Left ventricle myocardium inferior (tissue), 1 donor: Measurements from ENCODE around the gene CDK5RAP1. TPM values are rescaled to one million over a fixed set of nuclear protein-coding genes. Genes with fewer than 3 reads are reported as not detected.

Experiments
- DNase-seq: peaks from one replicate; pipeline ENCODE4 v3.0.0-alpha.2; 2020
- H3K27ac ChIP-seq: fragments of 200-600 bp; replicated peaks from 2 replicates; pipeline ENCODE4 v1.8.0; 2021
- H3K27me3 ChIP-seq: fragments of 200-600 bp; 2 replicates; pipeline ENCODE4 v1.8.0; 2021; ENCODE audit warnings: low read depth
- H3K36me3 ChIP-seq: fragments of 200-600 bp; 2 replicates; pipeline ENCODE4 v1.8.0; 2021
- H3K4me1 ChIP-seq: fragments of 200-600 bp; 2 replicates; pipeline ENCODE4 v1.8.0; 2021
- H3K4me3 ChIP-seq: fragments of 200-600 bp; 2 replicates; pipeline ENCODE4 v1.8.0; 2021; ENCODE audit warnings: mild to moderate bottlenecking, moderate library complexity
- H3K9me3 ChIP-seq: fragments of 200-600 bp; replicated peaks from 2 replicates; pipeline ENCODE4 v1.8.0; 2021
- CTCF ChIP-seq: fragments of 200-600 bp; IDR thresholded peaks from 2 replicates; pipeline ENCODE4 v1.8.0; 2021; ENCODE audit warnings: antibody characterized with exemption, mild to moderate bottlenecking, borderline replicate concordance
- intact Hi-C: fragments of 100-400 bp; cut with micrococcal nuclease; formaldehyde crosslinking; loops from one replicate; pipeline ENCODE4 v1.11.0; 2022
- total RNA-seq: library from RNA; stranded (reverse); fragmentation: NEBNext Ultra II Directional; extraction: Animal tissue kit (Norgen Biotek cat#: 25700); gene quantifications from one replicate; pipeline ENCODE4 v1.2.1, GENCODE V29; 2021
- donor health status: DM: no; HTN: yes; CAD: no; lungs with severe emphysema.

The CDK5RAP1 gene
- total RNA-seq, 1 donor from 2014 or later = 19.9 TPM

- no peak for DNase-seq
- intact Hi-C loops = no loop called here
- Histone ChIP-seq H3K9me3 (no peaks in the 10 kb centered on the region), H3K4me1 (no peaks in the 10 kb centered on the region), H3K36me3 (no peaks in the 10 kb centered on the region), H3K27ac (no peak overlapping the region), H3K4me3 (no peak overlapping the region), H3K27me3 (peaks cover 97% of the 10 kb centered on the region)
- TF ChIP-seq CTCF = no peak
Observed at GRCh38 chr20:33322456-33322855, 78.9 kb downstream of the CDK5RAP1 start.

GRCh38 chr20:33320006-33320405, 81.3 kb downstream of the CDK5RAP1 start:
- DNase-seq = no peak
- H3K27ac ChIP-seq = no peak overlapping the region
- peaks cover 95% of the 10 kb centered on the region for H3K27me3 ChIP-seq
- no peak for TF ChIP-seq CTCF
- no peaks in the 10 kb centered on the region for H3K4me1 ChIP-seq
- no peaks in the 10 kb centered on the region for H3K9me3 ChIP-seq
- no peak overlapping the region for H3K4me3 ChIP-seq
- no peaks in the 10 kb centered on the region for H3K36me3 ChIP-seq
- intact Hi-C loops = no loop called here

GRCh38 chr20:33318096-33318429, 83.3 kb downstream of the CDK5RAP1 start:
- H3K27ac ChIP-seq = no peak overlapping the region
- TF ChIP-seq CTCF = no peak
- DNase-seq = no peak
- intact Hi-C loops = no loop called here
- peaks cover 92% of the 10 kb centered on the region for H3K27me3 ChIP-seq
- H3K4me3 ChIP-seq = no peak overlapping the region
- no peaks in the 10 kb centered on the region for H3K4me1 ChIP-seq
- no peaks in the 10 kb centered on the region for H3K9me3 ChIP-seq
- no peaks in the 10 kb centered on the region for H3K36me3 ChIP-seq

GRCh38 chr20:33317424-33318095, 83.8 kb downstream of the CDK5RAP1 start:
- Histone ChIP-seq H3K36me3 (no peaks in the 10 kb centered on the region), H3K4me1 (no peaks in the 10 kb centered on the region), H3K9me3 (no peaks in the 10 kb centered on the region), H3K4me3 (no peak overlapping the region), H3K27me3 (peaks cover 89% of the 10 kb centered on the region), H3K27ac (no peak overlapping the region)
- intact Hi-C loops = no loop called here
- no peak for DNase-seq
- TF ChIP-seq CTCF = no peak

GRCh38 chr20:33316958-33317357, 84.4 kb downstream of the CDK5RAP1 start:
- H3K4me3 ChIP-seq = no peak overlapping the region
- H3K4me1 ChIP-seq = no peaks in the 10 kb centered on the region
- no peak for DNase-seq
- H3K27me3 ChIP-seq = peaks cover 85% of the 10 kb centered on the region
- no peak overlapping the region for H3K27ac ChIP-seq
- H3K9me3 ChIP-seq = no peaks in the 10 kb centered on the region
- intact Hi-C loops = no loop called here
- TF ChIP-seq CTCF = no peak
- no peaks in the 10 kb centered on the region for H3K36me3 ChIP-seq
